Fibroblast of lung (primary cell): Measurements from ENCODE around the gene NDUFAF8.

Experiments
- CTCF ChIP-seq, 2 donors: IDR thresholded peaks in 1 of 2; conservative IDR thresholded peaks in 1 of 2; 1 replicate in 1 of 2; 2 replicates in 1 of 2; pipeline ENCODE4 v1.5.1; 2011 to 2012; ENCODE audit warnings: low read length in 2 of 2, control low read depth in 1 of 2, inconsistent platforms in 1 of 2, low read depth in 1 of 2, mild to moderate bottlenecking in 1 of 2
- EZH2 ChIP-seq: IDR thresholded peaks from 2 replicates; pipeline ENCODE4 v1.5.1; 2012; ENCODE audit warnings: low read length, control low read depth, mild to moderate bottlenecking; ENCODE audit errors: missing control alignments

- TF ChIP-seq CTCF (conservative IDR thresholded peaks at IDR 0.05 in 1 of 2, IDR thresholded peaks at IDR 0.05 in 1 of 2; ENCODE audit: low read depth in 1 of 2, low read length in 2 of 2) (no peak), EZH2 (no peak)
Measured at GRCh38 chr17:81287741-81288430, 48.8 kb downstream of the NDUFAF8 start.
